ENCODE results near the gene YRDC. TPM values are rescaled to one million over a fixed set of nuclear protein-coding genes. Genes with fewer than 3 reads are reported as not detected.

The YRDC gene
- total RNA-seq, 1 donor from 2014 or later: 22.7 TPM

DNA sequence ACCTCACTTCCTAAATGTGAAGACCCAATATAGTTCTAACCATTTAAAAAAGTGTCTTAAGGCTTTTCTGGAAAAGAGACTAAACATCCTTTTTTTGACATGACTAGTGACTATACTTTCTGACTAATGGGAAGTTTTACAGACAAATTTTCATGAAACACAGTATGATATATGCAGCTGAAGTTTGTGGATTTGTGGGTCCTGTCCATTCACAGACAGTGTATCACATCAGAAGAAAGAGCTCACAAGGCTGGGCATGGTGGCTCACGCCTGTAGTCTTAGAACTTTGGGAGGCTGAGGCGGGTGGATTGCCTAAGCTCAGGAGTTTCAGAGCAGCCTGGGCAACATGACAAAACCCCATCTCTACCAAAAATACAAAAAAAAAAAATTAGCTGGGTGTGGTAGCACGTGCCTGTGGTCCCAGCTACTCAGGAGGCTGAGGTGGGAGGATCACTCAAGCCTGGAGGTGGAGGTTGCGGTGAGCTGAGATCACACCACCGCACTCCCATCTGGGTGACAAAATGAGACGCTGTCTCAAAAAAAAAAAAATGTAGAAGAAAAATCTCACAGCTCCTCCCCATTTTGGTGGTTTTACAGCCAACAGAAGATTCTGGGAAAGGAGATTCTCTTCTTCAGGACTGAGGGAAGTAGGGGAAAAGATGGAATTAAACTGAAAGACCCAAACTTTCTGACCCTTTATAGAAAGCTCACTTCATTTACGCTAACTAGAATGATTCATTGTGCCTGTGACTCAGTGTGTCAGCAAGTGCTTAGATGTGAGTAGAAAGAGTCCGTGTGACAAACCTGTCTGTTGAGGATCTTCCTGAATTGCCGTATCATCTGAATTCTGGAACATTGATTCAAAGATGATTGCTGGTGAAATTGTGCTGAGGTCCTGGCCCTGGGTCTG, 15.2 kb upstream of the YRDC start:
- intact Hi-C loops (cut with micrococcal nuclease): no loop called here

DNA sequence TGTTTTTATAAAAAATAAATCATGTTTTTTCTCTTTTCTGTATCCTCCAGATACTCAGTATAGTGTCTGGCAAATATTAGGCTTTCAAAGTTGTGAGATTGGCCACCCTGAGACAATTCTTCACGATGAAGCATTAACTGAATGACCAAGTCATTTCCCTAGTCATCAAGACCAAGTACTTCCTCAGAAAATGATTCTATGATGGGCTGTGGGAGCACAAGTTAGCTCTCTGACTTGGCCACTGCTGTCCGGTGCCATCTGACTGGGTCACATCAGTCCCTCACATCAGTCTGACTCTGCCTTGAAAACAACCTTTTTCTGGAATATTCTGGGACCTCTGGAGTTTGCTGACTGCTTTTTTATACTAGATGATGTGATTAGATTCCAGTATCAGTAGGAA, 13.5 kb upstream of the YRDC start:
- intact Hi-C loops (cut with micrococcal nuclease): no loop called here

DNA sequence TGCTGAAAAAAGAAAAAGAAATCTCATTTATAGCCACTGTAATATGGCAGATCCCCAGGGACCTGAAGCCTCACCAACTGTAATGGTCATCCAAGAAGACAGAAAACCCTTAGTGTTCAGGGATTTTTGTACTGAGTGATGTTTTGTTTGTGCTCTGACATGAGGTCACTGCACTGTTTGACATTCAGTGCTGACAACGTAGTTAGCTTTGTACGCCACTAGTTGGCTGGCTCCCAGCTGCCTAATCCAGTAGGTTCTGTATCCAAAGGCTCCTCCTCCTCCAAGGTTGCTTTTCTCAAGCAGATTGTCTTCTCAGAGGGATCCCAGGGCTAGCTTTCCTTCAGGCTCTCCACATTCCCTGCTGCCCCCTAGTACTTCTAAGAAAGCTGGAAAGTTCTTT, 9.5 kb upstream of the YRDC start:
- intact Hi-C loops (cut with micrococcal nuclease): no loop called here

DNA sequence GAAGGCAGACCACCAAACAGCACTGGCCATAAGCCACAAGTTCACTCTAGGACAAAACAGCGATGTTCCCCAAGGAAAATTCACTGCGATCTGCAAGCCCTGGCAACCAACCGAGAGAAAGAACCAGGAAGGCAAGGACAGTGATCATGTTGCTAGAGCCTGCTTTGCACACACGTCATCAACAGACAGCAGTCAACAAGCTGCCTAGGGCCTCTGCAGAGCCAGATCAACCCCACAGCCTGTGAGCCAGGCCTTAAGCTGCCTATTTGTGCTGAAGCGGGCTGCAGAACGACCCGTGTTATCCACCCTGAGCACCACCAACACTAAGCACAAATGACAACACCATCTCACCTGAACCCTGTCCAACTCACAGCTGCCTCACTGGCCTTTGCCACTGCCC, 6.2 kb upstream of the YRDC start:
- intact Hi-C loops (cut with micrococcal nuclease): no loop called here

DNA sequence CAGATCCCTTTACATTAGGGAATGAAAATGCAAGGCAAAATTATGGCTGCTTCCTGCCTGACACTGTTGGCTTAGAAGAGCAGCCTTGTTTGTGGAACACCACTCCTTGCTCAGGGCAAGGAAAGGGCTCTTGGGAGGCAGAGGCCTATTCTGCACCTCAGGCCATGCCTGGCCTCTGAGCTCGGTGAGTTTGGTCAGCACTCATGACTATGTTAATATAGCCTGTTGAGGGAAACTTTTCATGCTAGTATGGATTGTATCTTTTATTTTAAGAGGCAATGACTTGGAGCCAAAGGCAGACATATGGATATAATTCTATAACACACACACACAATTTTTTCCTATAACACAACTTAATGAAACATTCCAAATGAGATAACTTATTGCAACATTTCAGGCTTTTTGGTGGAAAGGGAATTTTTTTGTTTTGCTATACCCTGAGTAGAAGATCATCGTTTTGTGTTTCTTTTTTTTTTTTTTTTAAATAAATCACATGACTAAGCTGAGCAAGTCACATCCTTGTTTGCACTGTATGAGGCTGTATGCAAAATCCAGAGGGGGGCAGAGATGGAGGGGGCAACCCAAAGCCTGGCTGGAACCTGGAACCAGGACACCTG, 5.6 kb upstream of the YRDC start:
- intact Hi-C loops (cut with micrococcal nuclease): no loop called here

DNA sequence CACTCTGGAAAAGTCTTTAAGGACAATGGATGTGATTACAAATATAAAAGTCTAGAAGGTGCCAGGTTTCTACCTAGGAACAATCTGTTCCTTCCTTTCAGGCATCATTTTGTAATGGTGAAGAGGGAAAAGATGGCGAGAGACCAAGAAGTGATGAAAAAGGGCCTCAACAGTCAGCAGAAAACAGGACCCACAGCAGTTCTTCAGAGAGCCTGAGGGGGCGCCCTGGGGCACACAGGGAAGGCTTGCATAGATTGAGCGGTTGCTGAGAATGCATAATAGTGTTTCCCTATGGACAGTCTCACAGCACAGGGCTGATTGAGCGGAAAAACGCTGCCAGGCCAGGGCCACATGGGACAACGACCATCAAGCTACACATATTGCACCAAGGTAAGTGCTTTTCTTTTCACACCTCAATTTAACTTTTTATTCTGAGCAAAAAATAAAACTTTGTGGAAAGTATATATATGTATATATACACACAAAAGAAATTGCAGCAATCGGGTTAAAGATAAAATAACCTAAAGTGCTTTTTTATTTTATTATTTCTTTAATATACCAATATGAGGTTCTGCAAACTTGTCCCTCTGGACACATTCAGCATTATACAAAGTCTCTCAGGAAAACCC, 3.1 kb upstream of the YRDC start:
- intact Hi-C loops (cut with micrococcal nuclease): loop anchor here (1.0 to 2.0 kb wide), 2 partner anchors 49 to 120 kb away; no protein-coding TSS in a partner anchor

DNA sequence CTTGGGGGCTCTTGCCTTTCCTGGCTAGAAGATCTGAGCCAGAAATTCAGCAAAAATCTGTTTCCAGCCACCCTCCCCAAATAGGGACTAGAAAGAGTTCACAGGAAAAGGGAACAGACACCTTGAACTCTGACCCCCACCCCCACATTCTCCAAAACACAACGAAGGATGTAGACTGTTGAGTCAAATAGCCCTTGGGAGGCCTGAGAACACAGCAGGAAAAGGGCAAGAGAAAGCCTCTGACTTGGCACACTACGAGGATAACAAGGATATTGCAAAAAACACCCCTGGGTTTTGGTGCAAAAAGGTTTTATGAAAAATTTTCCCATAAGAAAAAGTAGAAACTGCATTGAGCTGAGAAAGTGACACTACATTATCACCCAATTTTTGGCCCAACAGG, 1.9 kb upstream of the YRDC start:
- intact Hi-C loops (cut with micrococcal nuclease): loop anchor here (2.0 to 5.0 kb wide), 5 partner anchors 121 to 333 kb away; partner anchors contain the start of genes GNL2, SF3A3 and UTP11

DNA sequence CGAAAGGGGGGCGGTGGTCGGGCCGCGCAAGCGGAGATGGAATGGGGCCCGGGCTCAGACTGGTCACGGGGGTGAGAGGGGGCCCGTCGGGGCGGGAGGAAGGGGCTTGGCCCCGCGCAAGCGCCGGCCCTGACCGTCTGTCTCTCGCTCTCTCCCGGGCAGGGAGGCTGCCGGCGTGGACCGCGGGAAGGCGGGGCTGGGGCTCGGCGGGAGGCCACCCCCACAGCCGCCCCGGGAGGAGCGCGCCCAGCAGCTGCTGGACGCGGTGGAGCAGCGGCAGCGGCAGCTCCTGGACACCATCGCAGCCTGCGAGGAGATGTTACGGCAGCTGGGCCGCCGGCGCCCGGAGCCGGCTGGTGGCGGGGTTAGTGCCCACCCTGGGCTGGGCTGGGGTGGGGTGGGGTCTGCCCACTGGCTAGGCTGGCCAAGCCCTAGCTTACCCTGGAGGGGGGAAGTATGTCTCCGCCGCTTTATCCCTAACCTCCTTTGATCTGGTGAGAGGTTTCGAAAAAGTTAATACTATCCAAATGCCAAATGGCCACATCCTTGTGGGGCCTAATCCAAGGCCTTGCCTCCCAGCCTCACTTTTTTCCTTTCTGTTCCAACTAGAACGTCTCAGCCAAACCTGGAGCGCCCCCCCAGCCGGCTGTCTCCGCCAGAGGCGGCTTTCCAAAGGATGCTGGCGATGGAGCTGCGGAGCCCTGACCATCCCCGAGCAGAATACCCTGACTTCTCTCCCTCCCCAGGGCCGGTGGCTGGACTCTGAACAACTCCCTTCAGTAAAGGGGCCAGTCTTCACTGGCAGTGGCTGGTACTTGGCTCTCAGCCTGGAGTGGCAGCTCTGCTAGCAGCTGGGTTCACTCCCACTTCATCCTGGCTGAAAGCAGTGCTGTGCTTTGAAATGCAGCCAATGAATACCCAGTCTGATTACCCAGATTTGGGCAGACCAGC, 636 bp upstream of the YRDC start:
- intact Hi-C loops (cut with micrococcal nuclease): loop anchor here (1.0 to 5.0 kb wide), 6 partner anchors 51 to 331 kb away; partner anchors contain the start of genes CDCA8, GNL2, MTF1 and SF3A3

DNA sequence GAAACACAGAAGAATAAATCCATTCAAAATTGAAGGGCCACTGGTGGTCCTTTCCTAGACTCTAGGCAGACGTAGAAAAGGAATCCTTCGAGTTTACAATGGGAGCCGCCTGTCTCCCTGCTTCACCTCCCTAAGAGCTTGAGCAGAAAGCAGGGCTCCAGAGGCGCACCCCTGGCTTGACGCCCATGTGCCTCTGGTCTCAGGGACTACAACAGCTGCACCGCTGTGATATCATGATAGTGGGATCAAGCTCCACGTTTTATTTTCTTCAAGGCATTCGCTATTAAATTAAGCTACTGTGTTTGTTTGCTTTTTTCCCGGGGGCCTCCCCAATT, 821 bp downstream of the YRDC start:
- intact Hi-C loops (cut with micrococcal nuclease): loop anchor here (5.0 kb wide), 4 partner anchors 185 to 330 kb away; partner anchors contain the start of genes GNL2, SF3A3 and UTP11

DNA sequence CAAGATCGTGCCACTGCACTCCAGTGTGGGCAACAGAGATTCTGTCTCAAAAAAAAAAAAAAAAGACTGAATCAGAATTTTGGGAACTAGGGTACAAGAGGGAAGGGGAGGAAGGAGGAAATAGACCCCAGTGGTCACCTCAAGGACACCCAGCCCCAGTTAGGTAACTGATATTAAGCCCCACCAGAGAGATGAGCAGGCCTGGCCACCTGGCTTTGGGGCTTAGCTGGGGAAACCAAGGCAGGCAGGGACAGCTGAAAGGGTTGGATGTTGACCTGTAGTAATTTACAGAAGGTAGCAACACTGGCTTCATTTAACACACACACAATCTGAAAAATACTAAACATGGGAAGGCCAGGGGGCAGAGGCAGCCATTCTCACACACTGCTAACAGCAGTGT, 5.6 kb downstream of the YRDC start:
- intact Hi-C loops (cut with micrococcal nuclease): no loop called here

DNA sequence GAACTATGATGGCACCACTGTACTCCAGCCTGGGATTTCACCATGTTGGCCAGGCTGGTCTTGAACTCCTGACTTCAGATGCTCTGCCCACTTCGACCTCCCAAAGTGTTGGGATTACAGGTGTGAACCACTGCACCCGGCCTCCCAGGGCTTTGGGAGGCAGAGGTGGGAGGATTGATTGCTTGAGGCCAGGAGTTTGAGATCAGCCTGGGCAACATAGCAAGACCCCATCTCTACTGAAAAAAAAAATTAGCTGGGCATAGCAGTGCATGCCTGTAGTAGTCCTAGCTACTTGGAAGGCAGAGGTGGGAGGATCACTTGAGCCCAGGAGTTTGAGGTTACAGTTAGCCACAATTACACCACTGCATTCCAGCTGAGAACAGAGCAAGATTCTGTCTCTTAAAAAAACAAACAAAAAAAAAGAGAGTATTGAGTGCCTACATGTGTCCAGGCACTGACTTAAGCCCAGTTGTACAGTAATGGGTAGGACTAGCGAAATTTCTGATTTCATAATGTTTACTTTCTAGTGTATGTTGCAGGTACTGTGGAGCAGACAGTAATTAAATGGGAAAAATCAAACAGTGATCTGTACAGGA, 10.2 kb downstream of the YRDC start:
- intact Hi-C loops (cut with micrococcal nuclease): no loop called here

DNA sequence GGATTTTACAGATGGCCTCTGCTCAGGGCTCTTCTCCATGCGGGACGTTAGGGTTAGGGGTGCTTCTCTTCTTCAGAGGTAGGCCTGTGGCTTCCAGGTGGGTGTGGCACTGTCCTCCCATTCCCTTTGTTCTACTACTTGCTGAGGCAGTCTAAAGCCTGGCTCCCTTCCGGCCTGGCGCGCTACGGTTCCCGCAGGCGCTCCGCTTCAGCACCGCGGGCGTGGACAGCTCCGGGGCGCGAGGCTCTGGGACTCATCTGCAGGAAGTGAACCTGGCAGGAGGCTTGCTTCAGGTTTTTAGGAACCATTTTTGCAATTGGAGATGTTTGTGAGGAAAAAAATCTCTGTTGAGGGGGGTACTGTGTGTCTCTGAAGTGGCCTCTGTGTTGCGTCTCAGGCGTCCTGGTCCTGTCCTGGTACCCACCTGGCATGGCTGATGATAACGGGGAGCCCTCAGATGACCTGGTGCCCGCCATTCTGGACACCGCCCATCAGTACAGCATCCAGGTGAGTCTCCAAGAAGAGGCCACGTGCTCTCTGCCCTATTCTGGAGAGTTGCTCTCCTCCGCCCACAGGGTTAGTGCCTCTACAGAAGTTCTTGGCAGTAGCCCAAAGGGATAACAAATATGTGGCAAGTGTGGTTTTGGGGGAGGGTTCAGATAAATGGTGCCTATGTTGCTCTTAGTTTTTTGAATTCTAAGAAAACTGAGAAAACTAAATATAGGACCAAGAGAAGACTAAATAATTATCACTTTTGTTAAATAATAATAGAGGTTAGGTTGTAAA, 12.5 kb downstream of the YRDC start:
- intact Hi-C loops (cut with micrococcal nuclease): no loop called here

DNA sequence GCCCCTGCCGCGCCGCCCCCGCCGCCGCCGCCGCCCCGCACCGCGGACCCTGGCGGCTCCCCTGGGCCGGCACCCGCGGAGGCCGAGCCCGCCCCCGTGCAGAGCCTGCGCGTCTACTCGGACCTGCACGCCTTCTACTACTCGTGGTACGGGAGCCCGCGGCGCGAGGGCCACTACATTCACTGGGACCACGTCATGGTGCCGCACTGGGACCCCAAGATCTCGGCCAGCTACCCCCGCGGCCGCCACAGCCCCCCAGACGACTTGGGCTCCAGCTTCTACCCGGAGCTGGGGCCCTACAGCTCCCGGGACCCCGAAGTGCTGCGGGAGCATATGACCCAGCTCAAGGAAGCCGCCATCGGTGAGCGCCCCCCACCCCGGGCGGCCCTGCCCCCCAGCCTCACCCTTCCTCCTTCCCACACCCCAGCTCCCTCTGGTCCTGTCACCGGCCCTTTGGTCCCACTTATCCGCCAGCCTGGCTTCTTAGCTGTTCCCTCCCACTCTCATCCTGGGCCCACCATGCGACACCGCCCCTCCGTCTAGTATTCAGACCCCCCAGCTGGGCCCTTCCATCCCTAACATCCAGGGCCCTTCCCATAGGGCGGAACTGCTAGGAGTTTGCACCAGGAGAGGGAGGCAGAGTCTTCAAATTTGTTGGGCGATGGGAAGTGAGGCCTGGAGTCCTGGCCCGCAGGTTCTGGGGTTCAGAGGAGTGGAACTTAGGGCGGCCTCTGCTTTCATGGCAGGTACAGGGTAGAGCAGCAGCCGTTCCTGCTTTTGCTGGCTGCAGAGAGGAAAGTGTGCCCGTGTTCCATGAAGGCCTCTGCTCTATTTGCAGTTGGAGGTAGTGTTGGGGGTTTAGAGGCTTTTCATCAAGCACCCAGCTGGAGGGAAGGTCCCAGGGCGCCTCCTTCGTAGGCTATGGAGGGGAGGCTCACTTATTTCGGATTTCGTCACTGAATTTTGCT, 13.4 kb downstream of the YRDC start:
- intact Hi-C loops (cut with micrococcal nuclease): no loop called here

DNA sequence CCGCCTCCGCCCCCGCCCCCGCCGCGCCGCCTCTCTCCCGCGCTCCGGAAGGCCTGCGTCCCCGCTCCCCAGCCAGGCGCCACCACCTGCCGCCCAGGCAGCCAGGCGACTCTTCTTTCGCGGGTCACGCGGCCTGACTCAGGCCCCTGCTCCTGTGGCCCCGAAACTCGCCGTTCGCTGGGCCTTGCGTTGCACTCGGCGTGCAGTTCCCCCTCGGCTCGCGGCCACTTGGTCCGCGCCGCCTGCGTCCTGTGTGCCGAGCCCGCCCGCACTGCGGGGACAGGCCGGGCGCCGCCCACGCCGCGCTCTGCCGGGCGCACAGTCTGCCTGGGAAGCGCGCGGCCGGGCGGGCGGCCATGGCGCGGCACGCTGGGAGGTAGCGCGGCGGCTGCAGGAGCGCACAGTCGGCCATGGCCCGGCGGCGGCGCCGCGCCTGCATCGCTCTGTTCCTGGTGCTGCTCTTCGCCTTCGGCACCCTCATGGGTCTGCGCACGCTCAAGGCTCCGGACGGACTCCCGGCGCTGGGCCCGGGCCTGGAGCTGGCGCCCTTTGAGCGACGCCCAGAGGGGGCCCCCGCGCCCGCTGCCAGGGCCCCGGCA, 14.1 kb downstream of the YRDC start, which contains the start of gene MANEAL:
TSS of gene MANEAL (plus strand) at position 75 of the 599 bp plus-strand sequence. CDS start at position 411, 336 bp downstream.
- intact Hi-C loops (cut with micrococcal nuclease): no loop called here

DNA sequence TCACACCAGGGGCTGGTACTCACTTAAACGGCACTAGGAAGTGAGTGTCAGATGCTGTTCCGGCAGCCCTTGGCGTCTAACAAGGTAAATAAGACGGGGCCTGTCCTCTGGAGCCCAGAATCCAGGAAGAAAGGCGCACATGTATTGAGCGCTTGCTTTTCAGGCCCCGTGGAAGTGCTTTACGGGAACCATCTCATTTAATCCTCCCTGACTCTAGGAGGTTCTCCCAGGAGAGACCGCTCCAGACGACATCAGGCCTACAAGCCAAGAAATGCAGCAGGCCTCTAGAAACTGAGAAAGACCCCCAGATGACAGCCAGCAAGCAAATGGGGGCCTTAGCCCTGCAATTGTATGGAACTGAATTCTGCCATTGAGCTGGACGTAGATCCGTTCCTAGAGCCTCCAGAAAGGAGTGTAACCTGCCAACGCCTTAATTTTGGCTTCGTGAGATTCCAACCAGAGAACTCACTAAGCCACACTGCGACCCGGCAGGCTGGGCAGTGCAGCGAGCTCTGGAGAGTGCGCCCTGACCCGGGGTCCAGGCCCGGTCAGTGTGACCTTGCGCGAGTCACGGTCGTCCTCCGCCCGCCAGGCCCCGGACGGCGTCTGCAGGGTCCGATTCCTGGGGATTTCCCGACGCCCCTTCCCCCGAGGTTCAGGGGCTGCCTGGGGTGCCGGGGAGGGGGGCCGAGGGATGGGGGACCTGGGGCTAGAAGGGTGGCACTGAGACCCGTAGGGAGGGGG, 14.9 kb downstream of the YRDC start:
- intact Hi-C loops (cut with micrococcal nuclease): no loop called here

DNA sequence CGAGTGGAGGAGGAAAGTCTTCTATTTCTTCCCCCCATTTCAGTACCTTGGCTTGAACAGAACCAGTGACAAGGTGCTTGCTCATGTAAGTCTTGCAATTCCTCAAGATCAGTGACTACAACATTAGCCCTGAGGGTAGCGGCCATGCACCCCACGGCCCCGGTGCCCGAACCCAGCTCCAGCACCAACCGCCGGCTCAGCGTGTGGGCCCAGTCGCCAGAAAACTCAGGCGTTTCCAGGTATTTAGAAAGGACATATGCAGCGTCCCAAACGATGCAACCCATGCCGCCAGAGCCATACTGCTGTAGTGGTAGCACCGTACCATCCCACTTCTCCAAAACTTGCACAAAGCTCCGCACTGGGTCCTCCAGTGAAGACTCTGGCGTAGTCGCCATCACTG, 25.5 kb downstream of the YRDC start:
- intact Hi-C loops (cut with micrococcal nuclease): no loop called here

DNA sequence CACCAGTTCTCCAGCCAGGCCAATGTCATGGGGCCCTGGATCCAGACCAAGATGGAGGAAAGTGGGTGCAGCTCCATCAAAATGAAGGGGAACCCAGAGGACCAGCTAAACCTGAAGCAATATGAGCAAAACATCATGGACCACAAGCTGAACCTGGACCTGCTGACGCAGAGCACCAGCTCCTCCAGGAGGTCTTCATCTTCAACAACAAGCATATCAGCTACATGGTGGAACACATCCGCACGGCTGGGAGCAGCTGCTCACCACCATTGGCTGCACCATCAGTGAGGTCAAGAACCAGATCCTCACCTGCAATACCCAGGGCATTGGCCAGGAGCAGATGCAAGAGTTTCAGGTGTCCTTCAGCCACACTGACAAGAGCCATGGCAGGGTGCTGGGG, 29.4 kb downstream of the YRDC start:
- intact Hi-C loops (cut with micrococcal nuclease): no loop called here
